Fibroblast of the conjunctiva (primary cell): ENCODE results near the gene IGF2BP1.
"Not testable (repeated sequence)": the region's sequence is repeated elsewhere in the genome, so short reads cannot be mapped to it uniquely, and the experiment has no call there.

Experiments used
- DNase-seq: peaks from one replicate; pipeline ENCODE4 v3.0.0-alpha.2; 2010; ENCODE audit warnings: low read depth

IGF2BP1 gene

DNA sequence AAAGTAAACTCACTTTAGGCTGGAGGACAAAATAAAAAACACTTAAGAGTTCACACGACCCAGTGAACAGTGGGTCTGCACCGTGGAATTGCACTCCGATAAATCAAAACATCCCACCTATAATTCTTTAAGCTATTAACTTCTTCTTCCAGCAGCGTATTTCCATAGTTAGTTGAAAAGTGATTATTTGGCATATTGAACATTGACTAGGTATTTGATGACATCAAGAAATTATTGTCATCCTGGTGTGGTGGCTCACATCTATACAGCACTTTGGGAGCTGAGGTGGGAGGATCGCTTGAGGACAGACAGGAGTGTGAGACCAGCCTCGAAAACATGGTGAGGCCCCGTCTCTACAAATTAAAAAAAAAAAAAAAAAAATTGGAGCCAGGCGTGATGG, 23.4 kb downstream of the IGF2BP1 start:
- DNase-seq: no peak

DNA sequence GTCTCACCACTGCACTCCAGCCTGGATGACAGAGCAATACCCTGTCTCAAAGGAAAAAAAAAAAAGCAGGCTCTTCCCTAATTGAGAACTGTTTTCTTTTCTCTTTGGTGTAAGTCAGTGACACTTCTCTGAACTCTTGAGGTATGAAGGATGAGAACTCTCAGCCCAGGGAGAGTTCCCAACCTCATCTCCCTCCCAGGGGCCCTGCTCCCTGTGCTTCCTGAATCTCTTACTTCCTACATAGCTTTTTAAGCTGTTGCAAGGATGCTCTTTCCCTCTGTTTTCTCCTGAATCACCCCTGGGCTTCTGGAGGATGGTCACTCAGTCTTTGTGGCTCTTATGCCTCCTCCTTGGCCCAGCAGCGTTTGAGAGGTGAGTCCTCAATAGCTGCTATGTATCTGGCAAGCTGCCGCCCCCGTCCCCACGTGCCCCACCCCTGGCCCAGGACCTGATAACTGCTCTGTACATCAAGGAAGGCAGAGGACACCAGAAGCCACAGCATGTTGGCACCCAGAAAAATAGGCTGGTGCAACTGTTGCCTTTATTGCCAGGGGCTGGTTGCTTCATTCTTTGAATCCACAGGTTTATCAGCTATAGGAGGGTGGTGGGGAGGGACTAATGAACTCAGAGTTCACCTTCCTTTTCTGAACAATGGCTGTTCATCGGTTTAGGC, 24.0 kb downstream of the IGF2BP1 start:
- DNase-seq: no peak

DNA sequence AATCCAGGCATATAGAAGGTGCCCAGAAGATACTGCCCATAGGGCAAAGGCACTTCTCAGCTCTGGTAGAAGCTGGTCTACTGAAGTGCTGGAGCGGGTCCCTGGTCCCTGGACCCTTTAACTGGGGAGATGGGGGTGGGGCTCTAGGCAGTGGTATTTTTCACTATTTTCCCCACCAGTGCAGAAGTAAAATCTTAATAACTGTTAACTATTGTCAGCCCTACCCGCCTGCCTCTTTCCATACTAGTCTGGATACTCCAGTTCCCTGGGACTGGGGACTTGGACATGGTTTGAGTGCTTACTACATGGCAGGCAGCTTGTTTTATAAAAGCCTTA, 24.6 kb downstream of the IGF2BP1 start:
- DNase-seq: no peak

DNA sequence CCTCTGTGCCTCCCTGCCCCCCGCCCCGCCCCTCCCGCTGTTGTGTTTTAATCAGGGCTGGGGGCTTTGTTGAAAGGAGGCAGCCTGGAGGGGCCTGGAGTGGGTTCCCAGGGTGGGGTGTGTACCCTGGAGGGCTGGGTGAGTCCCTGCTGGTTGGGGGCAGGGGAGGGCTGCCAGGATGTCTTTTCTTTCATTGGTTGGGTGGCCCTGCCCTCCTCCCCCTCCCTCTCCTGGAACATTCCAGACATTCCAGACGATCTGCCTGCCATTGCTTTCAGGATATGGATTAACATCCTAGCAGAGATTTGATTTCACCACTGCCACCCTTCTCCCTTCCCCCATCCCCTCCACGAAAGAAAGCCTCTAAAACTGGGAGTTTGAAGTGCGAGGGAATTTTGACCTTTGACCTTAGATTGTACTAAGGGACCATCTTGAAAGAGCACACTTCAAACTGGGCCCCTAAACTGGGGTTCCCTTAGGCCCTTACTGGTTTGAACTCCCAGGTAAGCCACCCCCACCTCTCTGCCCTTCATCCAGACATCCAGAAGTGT, 25.3 kb downstream of the IGF2BP1 start:
- DNase-seq: no peak

DNA sequence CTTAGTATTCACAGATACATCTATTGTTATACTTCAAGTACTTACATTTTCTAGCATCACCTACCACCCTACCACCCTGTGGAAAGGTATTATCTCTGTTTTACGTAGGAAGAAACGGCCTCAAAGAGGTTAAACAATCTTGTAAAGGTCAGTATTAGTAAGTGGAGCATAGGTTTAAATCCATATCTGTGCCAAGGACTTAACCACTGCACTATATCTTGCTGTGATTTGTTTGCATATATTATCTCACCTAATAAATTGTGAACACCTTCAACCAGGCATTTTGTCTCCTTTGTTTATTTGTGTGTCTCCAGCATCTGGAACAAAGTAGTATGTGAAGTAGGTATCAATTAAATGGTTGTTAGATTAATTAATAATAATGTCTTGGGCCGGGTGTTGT, 27.3 kb downstream of the IGF2BP1 start:
- no peak for DNase-seq

DNA sequence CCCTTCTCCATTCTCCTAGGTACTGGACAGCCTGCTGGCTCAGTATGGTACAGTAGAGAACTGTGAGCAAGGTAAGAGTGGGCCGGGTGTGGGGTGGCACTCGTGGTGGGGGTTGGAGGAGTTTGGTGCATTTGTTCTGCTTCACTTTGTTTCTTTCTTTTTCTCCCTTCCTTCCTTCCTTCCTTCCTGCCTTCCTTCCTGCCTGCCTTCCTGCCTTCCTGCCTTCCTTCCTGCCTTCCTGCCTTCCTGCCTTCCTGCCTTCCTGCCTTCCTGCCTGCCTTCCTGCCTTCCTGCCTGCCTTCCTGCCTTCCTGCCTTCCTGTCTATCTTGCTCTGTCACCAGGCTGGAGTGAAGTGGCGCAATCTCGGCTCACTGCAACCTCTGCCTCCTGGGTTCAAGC, 29.3 kb downstream of the IGF2BP1 start:
- DNase-seq: not testable (repeated sequence)

DNA sequence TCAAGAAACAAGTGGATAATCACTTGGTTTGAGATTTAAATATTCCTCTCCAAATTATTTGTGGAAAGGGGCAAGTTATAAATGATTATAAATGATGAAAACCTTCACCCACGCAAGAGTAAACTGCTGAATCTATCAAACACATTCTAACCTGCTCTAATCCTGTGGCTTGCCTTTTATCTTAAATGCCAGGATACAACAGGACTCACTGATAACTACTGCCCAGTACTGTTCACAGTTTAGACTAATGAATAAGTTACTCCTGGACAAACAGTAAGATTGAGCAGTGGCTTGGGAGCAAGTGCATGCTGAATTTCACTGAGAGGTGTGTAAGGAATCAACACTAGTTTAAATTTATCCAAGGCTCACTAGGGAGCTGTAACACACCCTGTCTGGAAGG, 31.1 kb downstream of the IGF2BP1 start:
- no peak for DNase-seq

DNA sequence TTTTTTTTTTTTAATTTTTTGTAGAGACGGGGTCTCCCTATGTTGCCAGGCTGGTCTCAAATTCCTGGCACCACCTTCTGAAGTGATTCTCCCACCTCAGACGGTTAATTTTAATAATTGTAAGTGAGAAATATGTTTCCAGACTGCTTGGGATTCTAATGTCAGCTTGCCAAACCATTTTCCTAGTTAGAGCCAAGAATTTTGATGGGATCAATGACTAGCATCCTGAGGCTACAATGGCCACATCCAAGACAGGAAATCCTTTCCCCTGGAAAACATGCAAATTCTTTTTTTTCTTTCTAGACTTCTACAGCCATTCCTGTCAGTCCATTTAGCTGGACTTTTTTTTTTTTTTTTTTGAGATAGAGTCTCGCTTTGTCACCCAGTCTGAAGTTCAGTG, 32.6 kb downstream of the IGF2BP1 start:
- no peak for DNase-seq

DNA sequence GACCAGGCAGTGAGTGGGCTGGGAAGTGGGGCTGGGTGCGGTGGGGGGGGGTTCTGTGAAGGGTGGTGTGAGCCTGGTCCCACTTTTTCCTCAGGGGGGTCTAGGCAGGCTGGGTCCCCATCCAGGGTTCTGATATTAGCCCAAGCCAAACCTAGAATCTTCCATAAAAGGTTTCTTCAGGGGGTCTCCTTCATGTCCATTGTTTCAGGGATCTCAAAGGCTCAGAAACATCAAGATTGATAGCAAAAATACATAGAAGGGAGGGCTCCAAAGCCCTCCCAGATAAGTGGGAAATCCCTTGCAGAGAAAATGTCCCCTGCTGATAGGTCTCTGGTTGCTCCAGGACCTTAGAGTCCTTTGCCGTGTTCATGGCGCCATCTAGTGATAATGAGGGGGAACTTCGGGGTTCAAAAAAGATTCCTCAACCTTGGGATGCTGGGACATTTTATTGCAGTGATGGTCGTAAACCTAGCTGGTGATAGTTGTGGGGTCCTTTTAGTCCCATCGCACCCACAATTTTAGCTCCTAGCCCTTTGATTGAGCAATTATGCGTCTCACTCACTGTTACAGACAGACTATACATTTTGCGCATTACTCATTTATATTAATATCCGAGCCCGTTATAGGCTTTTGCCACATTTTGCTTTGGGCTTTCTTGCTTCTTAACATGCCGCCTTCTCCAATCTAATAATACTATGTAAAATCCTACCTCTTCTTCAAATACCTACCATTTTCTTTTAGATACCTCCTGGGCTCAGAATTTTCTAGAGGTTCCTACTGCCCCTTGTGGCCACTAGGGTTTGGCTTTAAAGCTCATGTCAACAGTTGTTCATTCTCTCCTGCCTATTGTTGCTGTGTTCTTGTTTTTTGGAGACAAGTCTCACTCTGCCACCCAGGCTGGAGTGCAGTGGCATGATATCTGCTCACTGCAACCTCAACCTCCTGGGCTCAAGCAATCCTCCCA, 35.1 kb downstream of the IGF2BP1 start:
- DNase-seq: peak; percentile 71

DNA sequence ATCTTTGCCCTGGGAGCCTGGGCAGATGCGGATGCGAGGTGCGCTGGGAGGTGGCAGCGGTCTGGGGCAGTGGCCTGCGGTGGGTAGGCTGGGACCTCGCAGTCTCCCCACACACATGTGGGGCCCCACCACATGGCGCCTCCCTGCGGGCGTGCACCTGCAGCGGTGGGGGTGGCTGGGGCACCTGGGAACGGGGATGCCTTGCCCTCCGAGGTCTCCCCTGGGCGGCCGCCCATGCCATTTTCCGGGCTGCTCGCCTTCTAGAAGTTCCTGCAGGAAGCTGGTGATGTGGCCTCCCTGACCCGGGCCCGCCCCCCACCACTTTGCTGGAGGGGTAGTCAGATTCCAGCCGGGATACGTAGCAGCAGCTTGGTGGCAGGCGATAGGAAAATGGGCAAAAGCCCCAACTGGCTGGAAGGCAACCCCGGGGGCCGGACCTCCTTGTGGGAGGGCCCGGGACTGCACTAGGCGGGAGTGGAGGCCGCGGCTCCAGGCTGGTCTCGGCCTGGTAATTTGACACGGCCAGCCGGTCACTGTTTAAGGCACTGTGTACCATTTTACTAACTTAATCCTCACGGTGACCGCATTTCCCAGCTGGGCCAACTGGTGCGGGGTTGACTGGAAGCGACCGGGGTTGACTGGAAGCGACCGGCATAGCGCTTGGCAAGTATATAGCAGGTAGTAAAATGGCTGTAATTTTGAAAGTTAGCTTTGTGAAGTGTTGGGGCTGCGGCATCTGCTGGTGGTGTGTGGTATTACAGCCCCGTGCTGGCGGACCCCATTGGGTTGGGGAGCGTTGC, 38.5 kb downstream of the IGF2BP1 start:
- no peak for DNase-seq

DNA sequence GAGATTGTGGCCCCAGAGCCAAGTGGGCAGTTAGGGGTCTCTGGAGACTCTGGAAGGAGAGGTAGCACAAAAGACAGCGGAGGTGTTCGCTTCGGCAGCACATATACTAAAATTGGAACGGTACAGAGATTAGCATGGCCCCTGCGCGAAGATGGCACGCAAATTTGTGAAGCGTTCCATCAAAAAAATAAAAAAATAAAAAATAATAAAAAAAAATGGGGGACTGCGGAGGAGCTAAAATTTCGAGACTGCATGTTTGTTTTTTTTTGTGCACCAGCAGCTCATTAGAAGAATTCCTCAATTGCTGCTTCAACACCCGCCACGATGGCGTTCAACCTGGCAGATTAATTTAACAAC, 39.1 kb downstream of the IGF2BP1 start:
- DNase-seq: no peak

DNA sequence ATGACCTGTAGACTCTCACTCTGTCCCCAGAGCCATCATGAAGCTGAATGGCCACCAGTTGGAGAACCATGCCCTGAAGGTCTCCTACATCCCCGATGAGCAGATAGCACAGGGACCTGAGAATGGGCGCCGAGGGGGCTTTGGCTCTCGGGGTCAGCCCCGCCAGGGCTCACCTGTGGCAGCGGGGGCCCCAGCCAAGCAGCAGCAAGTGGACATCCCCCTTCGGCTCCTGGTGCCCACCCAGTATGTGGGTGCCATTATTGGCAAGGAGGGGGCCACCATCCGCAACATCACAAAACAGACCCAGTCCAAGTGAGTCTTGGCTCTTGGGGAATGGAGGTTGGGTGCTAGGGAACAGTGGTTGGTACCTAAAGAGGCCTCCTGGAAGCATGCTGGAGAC, 41.0 kb downstream of the IGF2BP1 start:
- DNase-seq: no peak

DNA sequence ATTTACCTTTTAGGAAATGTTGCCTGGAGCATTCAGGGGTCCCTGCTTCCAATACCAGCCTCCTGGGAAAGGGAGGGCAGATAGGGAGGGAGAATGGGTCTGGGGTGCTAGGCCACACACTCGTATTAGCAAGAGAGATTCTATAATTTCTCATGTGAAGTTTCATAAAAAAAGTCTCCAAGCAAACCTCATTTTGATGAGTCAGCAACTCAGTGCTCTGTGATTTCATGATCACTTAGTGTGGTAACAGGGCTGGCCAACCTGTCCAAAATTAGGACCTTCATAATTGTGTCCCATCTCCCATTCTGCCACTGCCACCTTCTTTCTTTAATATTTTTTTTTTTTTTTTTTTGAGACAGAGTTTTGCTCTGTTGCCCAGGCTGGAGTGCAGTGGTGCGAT, 41.4 kb downstream of the IGF2BP1 start:
- DNase-seq: no peak

DNA sequence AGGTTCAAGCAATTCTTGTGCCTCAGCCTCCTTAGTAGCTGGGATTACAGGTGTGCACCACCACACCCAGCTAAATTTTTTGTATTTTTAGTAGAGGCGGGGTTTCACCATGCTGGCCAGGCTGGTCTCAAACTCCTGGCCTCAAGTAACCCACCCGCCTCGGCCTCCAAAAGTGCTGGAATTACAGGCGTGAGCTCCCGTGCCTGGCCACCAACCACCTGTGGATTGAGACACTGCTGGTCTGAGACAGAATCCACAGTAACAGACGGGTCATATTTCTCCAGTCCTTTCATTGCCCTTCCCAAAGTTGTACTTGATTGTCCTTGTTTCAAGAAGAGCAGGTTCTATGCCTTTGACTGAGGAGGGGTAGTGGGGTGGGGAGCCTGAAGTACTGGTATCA, 42.3 kb downstream of the IGF2BP1 start:
- DNase-seq: not testable (repeated sequence)

DNA sequence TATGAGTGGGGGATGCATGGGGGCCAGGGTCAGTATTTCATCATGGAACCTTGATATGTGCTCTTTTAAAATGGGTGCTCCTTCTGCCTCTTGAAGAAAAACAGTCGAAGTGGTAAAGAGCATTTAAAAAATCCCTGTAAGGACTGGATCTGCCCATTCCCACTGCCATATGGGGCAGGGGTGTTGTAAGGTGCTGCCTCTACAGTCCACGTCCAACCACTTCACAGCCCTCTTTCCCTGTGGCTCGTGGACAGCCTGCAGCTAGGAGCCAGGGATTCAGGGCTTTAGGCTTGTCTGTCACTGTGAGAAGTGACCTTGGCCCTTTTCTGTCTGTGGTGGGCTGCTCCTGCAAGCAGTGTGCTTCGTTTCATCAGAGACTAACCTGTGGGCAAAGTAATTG, 44.3 kb downstream of the IGF2BP1 start:
- no peak for DNase-seq

DNA sequence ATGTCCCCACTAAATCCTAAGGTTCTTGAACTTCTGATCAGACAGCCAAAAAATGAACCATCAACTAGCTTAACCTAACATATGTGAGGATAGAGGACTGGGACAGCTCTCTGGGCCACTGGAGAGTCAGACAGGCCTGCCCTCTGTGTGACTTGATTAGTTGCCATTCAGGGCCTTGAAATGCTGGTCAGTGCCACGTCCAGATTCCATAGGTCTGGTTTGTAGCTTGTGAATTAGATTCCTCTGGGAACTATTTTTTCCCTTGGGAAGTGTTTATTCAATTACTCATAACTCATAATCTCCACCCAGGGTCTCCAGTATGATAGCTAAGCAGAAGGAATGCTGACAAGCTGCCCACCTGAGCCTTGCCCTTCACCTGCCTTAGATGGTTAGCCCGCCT, 48.2 kb downstream of the IGF2BP1 start:
- DNase-seq: no peak

DNA sequence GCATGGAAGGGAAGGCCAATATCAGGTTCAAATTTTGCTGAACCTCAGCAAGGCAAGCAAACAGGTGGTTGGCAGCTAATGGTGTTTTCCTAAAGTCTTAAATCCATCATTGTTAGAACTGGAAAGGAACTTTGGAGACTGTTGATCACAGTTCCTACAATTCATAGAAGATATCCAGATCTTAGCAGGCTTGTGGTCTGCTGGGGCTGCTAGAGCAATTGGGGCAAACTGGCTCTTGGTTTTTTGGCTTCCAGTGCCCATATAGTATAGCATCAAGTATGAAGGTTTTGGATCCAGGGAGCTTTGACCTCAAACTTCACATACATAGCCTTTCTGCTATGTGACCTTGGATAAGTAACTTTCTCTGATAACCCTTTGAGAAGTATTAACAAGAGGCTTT, 49.7 kb downstream of the IGF2BP1 start:
- no peak for DNase-seq

DNA sequence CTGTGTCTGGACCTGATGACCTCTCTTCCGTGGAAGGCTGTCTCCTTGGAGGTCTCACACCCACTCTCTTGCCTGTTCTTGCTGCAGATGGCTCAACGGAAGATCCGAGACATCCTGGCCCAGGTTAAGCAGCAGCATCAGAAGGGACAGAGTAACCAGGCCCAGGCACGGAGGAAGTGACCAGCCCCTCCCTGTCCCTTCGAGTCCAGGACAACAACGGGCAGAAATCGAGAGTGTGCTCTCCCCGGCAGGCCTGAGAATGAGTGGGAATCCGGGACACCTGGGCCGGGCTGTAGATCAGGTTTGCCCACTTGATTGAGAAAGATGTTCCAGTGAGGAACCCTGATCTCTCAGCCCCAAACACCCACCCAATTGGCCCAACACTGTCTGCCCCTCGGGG, 52.1 kb downstream of the IGF2BP1 start:
- no peak for DNase-seq

DNA sequence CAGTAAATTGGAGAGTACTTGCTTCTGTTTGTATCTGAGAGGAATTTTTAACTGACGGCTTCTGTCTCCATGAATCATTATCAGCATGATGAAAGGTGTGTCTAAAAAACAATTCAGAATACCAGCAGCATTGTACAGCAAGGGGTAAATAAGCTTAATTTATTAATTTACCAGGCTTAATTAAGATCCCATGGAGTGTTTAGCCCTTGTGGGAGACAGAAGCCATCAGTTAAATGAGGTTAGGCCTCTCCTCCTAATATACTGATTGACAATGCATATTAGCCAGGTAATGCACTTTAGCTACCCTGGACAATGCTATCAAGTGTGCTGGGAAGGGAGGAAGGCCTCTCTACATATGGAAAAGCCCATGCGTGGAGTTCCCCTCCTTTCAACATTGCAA, 53.4 kb downstream of the IGF2BP1 start:
- DNase-seq: no peak

DNA sequence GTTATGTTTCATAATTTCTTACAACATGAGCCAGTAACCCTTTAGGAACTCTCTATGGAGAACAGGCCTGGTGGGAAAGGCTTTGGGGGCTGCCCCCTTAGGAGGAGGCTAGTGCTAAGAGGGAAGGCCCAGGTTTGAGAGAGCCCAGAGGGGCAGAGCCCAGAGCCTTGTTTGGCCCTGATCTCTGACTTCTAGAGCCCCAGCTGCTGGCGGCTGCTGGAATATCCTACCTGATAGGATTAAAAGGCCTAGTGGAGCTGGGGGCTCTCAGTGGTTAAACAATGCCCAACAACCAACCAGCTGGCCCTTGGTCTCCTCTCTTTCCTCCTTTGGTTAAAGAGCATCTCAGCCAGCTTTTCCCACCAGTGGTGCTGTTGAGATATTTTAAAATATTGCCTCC, 54.1 kb downstream of the IGF2BP1 start:
- no peak for DNase-seq

DNA sequence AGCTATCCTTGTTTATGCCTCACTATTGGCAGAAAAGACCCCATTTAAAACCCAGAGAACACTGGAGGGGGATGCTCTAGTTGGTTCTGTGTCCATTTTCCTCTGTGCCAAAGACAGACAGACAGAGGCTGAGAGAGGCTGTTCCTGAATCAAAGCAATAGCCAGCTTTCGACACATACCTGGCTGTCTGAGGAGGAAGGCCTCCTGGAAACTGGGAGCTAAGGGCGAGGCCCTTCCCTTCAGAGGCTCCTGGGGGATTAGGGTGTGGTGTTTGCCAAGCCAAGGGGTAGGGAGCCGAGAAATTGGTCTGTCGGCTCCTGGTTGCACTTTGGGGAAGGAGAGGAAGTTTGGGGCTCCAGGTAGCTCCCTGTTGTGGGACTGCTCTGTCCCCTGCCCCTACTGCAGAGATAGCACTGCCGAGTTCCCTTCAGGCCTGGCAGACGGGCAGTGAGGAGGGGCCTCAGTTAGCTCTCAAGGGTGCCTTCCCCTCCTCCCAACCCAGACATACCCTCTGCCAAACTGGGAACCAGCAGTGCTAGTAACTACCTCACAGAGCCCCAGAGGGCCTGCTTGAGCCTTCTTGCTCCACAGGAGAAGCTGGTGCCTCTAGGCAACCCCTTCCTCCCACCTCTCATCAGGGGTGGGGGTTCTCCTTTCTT, 56.1 kb downstream of the IGF2BP1 start:
- DNase-seq: no peak
